Motor neuron (in vitro differentiated cells): ENCODE data around the gene MYRF. TPM values are rescaled to one million over a fixed set of nuclear protein-coding genes. Genes with fewer than 3 reads are reported as not detected.
A peak's percentile ranks its signal among the peaks of the same experiment; 100 is the strongest.

ENCODE experiments used
- ATAC-seq, 8 experiments: fragments of 200-7000 bp; cut with Tn5 transposase; replicated peaks in 6 of 8; 2 replicates each; pipeline ENCODE4 v1.8.0; 2021; ENCODE audit warnings: mild to moderate bottlenecking in 8 of 8, moderate library complexity in 8 of 8
- H3K27ac ChIP-seq, 2 donors: fragments of 250-450 bp; sonication (Bioruptor Pico); 2 replicates each; pipeline ENCODE4 v1.9.0; 2021; ENCODE audit warnings: antibody characterized with exemption in 2 of 2, mild to moderate bottlenecking in 2 of 2, moderate library complexity in 1 of 2
- H3K4me1 ChIP-seq, 2 donors: fragments of 250-450 bp; sonication (Bioruptor Pico); replicated peaks in 1 of 2; 2 replicates each; pipeline ENCODE4 v1.6.1; 2021; ENCODE audit warnings: antibody characterized with exemption in 2 of 2, mild to moderate bottlenecking in 2 of 2, moderate library complexity in 1 of 2
- H3K4me3 ChIP-seq, 5 donors: fragments of 250-450 bp; sonication (Bioruptor Pico); 2 replicates each; pipeline ENCODE4 v1.9.0; 2021; ENCODE audit warnings: antibody characterized with exemption in 5 of 5, mild to moderate bottlenecking in 5 of 5, moderate library complexity in 4 of 5
- WGBS, 10 experiments: fragments of 450-650 bp; shearing (Covaris generic); methylation state at CpG; one replicate each; pipeline ENCODE4 v1.0.0; 2022; 5-methylcytosine and 5-hydroxymethylcytosine counted together
- in situ Hi-C, 9 experiments: fragments of 400-800 bp; cut with MboI; loops; one replicate each; pipeline ENCODE4 v1.15.0; 2021; ENCODE audit warnings: low sequenced_read_pairs in 9 of 9, low pct_unique_long_range_greater_than_20kb in 2 of 9; ENCODE audit not compliant: unreplicated experiment in 9 of 9
- total RNA-seq, 8 experiments: library from RNA; unstranded; fragments of 300-600 nt; gene quantifications; 2 replicates each; pipeline versions ENCODE4 v1.2.3 to v1.2.4, GENCODE V29; 2022

The MYRF gene
- total RNA-seq, 8 experiments from 2014 or later: 0.92 to 4.0 (median 2.3) TPM

DNA sequence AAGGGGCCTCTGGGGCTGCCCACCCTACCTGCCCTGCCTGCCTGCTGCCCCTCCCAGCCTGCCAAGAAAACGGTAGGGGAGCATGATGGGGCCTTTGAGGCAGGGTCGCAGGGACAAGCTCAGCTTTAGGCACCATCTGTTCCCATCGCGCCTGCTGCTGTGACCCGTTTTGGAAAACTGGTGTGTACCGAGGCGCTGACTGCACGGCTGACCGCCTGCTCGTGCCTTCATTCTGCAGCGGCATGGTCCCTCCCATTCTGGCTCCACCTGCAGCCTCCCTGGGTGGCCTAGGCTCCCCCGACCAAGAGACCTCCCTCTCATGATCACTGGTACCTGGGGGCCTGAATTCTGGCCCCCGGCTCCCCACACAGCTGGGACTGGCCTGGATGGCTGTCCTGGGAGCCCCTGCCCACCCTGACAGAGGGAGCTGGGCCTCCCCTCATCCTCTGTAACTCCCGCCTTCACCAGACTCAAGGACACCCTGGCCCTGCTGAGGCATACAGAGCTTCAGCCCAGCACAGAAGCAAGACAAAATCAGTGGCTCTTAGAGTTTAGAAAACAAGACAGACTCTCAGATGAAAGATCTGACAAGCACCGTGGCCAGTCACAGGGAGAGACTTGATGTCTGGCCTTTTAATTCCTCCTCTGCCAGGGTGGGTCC is 6.5 kb upstream of the MYRF start:
- in situ Hi-C loops: loop anchor here in 1 of 9 experiments (25.0 kb wide), 1 partner anchor 284 kb away; no protein-coding TSS in a partner anchor
- ATAC-seq: peak in 3 of 8 experiments; percentile 19 to 28 (median 25)
- WGBS, 10 experiments: 19 to 83% (median 40%) methylated on average over 1 to 6 of the region's 15 CpGs; no CpG with 5 or more reads in 6 of the 10 experiments
- H3K4me3 ChIP-seq: no peak overlapping the region
- H3K4me1 ChIP-seq: peaks cover 38 to 45% of the 10 kb centered on the region in 2 donors
- H3K27ac ChIP-seq: peak overlapping the region in 1 of 2 donors; percentile 71

DNA sequence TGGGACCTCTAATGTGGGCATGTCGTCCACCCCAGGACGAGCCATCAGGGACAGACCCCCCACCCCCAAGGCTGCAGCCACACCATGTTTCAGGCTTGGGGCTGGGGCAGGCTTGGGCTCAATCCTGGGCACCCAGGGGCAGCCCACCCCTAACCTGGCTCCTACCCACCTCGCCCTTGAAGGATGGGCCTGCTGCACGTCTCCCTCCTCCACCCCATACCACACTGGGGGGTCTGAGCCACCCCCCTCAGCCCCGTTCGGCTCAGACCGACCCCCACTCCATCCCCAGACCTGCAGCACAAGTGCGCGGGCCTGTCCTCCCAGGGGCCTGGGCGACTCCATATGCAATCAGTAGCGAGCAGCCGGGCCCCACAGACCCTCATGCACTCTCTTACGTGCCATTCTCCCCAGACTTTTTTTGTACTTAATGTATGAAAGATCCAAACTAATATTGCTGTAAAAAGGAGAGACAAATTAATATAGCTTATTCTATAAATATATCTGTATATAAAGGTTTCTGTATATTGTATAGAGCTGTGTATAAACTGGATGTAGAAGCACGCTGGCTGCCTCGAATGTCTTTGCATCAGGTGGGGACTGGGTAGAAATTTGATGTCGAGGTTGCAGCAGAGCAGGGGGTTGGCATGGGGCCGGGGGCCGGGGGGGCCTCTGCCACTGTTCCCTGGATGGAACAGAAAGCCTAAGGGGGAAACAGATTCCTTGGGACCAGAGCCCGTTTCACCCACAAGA is 5.8 kb upstream of the MYRF start:
- WGBS, 10 experiments: 80 to 84% (median 83%) methylated on average over 1 to 9 of the region's 19 CpGs; no CpG with 5 or more reads in 7 of the 10 experiments
- Histone ChIP-seq H3K4me3 (no peak overlapping the region), H3K27ac (peak overlapping the region in 1 of 2 donors; percentile 71), H3K4me1 (peaks cover 38 to 45% of the 10 kb centered on the region in 2 donors)
- no peak for ATAC-seq
- in situ Hi-C loops: loop anchor here in 1 of 9 experiments (25.0 kb wide), 1 partner anchor 284 kb away; no protein-coding TSS in a partner anchor

DNA sequence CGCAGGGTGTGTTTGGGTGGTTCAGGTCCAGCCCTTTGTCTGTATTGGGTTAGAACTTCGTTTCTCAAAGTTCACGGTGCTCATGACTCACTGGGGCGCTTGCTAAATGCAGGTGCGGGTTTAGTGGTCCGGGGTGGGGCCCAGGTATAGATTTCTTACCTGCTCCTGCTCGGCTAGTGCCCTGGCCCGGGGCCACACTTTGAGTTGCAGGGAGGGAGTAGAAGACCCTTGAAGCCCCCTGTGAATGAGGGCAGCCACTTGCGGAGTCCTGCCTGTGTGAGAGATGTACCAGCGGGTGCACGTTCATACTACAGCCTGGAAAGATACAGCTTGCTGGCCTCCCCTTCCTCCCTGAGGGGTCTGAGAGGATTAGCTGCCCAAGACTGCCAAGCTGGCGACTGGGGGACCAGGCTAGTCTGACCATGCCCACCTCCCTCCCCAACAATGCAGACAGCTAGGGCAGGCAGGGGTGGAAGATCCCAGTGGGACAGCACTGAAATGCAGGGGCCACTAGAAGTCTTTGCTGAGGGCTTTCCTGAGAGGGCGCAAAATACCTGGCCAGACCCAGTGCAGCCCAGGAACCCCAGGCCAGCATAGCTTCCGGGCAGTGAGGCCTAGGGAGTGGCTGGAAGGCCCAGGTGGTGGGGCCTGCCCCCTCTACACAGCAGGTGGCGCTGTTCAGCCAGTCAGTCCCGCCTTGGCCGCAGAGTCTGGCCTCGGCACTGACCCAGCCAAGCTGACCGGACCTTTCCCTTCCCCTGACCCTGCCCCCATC is 5.1 kb upstream of the MYRF start:
- no peak overlapping the region for H3K4me3 ChIP-seq
- peak; percentile 48 to 81 (median 67) for ATAC-seq
- in situ Hi-C loops: loop anchor here in 1 of 9 experiments (25.0 kb wide), 1 partner anchor 285 kb away; no protein-coding TSS in a partner anchor
- no peak overlapping the region for H3K27ac ChIP-seq
- WGBS, 10 experiments: 0 to 100% (median 71%) methylated on average over 1 to 6 of the region's 19 CpGs; no CpG with 5 or more reads in 3 of the 10 experiments
- H3K4me1 ChIP-seq: peaks cover 38 to 45% of the 10 kb centered on the region in 2 donors

DNA sequence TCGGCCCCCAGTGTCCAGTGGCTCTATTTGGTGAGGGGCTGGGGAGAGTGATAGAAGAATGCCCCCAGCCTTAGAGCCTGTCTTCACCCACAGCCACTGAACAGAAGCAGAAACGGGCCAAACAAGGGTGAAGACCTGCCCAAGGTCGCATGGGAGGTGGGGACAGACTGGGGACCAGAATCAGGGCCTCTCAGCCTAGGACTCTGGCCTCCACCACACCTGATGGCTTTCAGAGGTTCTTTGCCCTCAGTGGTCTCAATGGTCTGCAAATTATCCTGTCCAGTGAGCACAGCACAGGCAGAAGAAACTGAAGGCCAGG is 4.5 kb upstream of the MYRF start:
- H3K4me1 ChIP-seq: peaks cover 38 to 47% of the 10 kb centered on the region in 2 donors
- H3K27ac ChIP-seq: no peak overlapping the region
- no peak overlapping the region for H3K4me3 ChIP-seq
- in situ Hi-C loops: loop anchor here in 1 of 9 experiments (25.0 kb wide), 1 partner anchor 286 kb away; no protein-coding TSS in a partner anchor
- WGBS, 10 experiments: 60% methylated on average over 2 of the region's 3 CpGs; no CpG with 5 or more reads in 9 of the 10 experiments
- ATAC-seq: peak in 3 of 8 experiments; percentile 3 to 5 (median 4)

DNA sequence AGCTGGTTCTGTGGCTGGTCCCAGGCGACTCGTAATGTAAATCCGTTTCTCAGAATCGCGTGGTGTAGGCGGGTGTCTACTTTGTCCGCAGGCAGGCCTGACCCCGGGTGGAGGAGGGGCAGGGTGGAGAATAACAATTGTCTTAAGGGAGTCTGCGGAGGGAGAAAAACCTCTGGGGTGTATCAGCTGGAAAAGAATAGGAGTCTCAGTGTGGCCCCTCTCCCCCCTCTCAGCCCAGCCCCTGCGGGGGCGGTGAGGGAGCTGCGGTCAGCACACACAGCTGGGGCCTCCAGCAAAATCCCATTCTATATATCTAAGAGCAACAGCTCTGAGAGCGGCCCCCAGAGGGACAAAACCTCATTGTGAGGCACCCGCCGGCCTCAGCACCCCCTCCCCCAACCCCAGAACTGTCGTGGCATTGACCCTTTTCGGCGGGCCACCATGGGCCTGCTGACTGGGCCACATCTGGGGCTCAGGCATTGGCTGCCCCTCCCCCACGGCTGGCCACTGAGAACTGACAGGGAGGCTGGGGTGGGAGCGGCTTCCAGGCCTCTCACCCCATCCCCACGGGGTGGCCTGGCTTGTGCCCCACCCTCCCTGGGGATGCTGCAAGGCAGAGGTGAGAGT is 2.7 kb upstream of the MYRF start:
- in situ Hi-C loops: loop anchor here in 1 of 9 experiments (25.0 kb wide), 1 partner anchor 287 kb away; no protein-coding TSS in a partner anchor

DNA sequence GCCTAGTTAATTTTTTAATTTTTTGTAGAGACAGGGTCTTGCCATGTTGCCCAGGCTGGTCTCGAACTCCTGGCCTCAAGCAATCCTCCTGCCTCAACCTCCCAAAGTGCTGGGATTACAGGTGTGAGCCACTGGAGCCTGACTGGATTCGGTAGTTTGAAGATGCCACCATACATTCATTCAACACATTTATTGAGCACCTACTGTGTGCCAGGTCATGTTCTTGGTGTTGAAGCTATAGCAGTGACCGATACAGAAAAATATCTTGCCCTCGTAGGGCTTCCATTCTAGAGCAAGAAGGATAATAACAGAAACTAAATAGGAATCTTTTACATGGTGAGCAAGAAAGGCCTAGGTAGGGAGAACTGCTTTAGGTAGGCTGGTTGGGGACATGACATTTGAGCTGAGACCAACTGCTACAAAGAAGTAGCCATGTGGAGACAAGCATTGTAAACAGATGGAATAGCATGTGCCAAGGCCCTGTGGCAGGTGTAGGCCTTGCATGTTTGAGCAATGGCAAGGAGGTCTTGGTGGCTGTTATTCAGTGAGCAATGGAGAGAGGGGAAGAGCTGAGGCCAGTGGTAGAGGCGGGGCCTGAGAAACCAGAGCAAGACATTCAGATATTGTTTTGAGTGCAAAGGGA is 1.7 kb upstream of the MYRF start:
- WGBS, 10 experiments: 89 to 100% (median 97%) methylated on average over 2 to 5 of the region's 5 CpGs; no CpG with 5 or more reads in 3 of the 10 experiments
- in situ Hi-C loops: no loop called here
- ATAC-seq: no peak
- Histone ChIP-seq H3K4me1 (peaks cover 31 to 57% of the 10 kb centered on the region in 2 donors), H3K27ac (peak overlapping the region in 1 of 2 donors; percentile 73), H3K4me3 (no peak overlapping the region)

More for the DNA sequence above, 2.7 kb upstream of the MYRF start:
- peak in 5 of 8 experiments; percentile 20 to 65 (median 58) for ATAC-seq
- 7 to 48% (median 47%) methylated on average over 2 to 8 of the region's 21 CpGs; no CpG with 5 or more reads in 5 of the 10 experiments for WGBS, 10 experiments
- Histone ChIP-seq H3K4me1 (peaks cover 38 to 61% of the 10 kb centered on the region in 2 donors), H3K27ac (peak overlapping the region; percentile 0 to 73), H3K4me3 (no peak overlapping the region)

DNA sequence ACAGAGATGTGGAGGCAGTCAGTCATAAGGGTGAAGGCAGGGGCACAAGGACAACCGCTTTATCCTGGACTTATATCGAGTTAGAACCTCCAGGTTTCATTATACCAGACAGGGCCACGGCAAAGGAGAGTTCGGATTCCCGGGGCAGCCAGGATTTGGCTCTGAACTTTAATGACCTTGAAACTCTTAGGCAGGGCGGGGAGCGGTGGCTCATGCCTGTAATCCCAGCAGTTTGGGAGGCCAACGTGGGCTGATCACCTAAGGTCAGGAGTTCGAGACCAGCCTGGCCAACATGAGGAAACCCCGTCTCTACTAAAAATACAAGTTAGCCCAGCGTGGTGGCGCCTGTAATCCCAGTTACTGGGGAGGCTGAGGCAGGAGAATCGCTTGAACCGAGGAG is 1.1 kb upstream of the MYRF start:
- WGBS, 10 experiments: 73 to 93% (median 83%) methylated on average over 1 to 13 of the region's 14 CpGs; no CpG with 5 or more reads in 3 of the 10 experiments
- in situ Hi-C loops: no loop called here
- H3K27ac ChIP-seq: no peak overlapping the region
- no peak for ATAC-seq
- H3K4me3 ChIP-seq: no peak overlapping the region
- H3K4me1 ChIP-seq: peaks cover 26 to 53% of the 10 kb centered on the region in 2 donors

DNA sequence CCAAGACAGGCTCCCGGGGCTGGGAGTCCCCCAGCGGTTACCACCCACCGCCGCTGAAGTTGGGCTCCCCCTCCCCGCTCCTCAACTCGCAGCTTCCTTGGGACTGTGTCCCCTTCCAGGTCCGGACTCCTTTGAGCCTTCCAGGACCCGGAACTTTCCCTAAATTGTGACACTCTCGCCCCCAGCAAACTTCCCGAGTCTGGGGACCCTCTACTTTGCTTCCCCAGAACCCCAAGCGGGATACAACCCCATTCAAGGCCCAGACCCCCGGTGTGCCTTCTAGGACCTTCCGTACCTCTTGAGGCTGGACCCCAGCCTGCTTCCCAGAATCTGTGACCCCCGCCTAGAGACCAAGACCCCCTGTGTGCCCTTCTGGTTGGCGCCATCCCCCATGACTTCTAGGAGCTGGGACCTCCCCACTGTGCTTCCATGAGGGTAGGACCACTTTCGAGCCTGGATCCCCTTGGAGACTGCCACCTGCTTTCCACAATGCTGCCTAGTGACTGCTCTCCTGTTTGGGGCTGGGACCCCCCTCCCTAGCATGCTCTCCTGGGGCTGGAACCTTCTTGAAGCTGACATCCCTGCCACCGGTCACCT is 587 bp downstream of the MYRF start:
- 0 to 100% (median 38%) methylated on average over 1 to 3 of the region's 17 CpGs; no CpG with 5 or more reads in 6 of the 10 experiments for WGBS, 10 experiments
- peak overlapping the region; percentile 39 to 49 (median 43) for H3K4me3 ChIP-seq
- ATAC-seq: peak in 2 of 8 experiments; percentile 0 to 3
- H3K4me1 ChIP-seq: peaks cover 20 to 52% of the 10 kb centered on the region in 2 donors
- no peak overlapping the region for H3K27ac ChIP-seq
- in situ Hi-C loops: no loop called here

DNA sequence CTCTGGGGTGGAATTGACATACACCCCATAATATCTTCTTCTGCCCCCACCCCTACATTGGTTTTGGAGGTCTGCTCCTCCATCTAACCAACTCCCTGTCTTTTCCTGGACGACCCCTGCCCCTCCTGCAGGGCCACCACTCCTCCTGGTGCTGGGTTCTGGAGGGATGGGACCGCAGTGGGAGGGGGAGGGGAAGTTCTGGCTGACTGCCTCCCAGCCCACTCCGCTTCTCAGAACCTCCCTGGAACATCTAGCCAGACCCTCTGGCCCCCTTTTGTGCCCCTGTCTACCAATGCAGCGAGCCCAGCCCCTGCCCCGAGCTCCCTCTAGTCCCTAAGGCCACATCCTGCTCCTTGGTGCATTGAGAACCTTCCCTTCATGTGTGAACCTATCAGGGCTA is 1.2 kb downstream of the MYRF start:
- ATAC-seq: no peak
- 60 to 100% (median 83%) methylated on average over 1 to 3 of the region's 5 CpGs; no CpG with 5 or more reads in 7 of the 10 experiments for WGBS, 10 experiments
- H3K27ac ChIP-seq: no peak overlapping the region
- in situ Hi-C loops: no loop called here
- H3K4me3 ChIP-seq: no peak overlapping the region
- peaks cover 15 to 45% of the 10 kb centered on the region in 2 donors for H3K4me1 ChIP-seq

DNA sequence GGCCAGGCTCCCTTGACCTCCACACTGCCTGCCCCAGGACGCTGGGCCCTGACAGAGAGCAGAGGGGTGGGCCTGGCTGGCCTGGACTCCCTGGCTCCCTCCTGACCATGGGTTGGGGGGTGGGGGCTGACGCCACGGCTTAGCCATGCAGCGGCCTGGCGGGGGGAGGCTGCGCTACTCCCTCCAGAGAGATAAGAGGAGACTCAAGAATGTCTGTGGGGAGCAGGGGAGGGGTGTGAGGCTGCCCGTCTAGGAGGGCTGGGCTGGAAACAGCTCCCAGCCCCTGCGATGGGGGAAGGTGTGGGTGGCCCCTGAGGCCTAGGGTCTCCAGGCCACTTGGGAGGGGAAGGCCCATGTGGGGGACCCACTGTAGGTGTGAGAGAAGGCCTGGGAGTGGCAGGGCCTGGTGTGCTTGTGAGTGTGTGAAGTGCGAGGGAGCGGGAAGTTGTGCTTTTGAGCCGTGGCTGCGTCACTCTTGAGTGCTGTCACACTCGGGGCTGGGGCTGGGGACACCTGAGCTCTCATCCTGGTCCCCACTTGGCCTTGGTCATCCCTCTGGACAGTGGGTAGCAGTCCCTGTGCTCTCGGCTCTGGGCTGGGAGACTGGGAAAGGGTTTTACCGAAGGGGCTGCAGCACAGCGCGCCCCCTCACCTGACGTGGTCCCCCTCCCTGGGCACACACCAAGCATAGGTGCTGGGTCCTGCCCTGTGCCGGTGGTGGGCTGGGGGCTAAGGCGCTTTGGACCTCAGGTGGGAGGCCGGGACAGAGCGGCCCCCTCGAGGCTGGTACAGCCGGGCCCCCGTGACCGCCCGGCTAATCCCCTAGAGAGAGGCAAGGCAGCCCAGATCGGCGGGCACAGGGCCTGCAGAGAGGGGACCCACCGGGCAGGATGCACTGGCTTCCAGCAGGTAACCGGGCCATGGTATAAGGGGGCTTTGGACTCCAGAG is 2.4 kb downstream of the MYRF start:
- no peak overlapping the region for H3K27ac ChIP-seq
- 50 to 64% methylated on average over 1 to 3 of the region's 31 CpGs; no CpG with 5 or more reads in 8 of the 10 experiments for WGBS, 10 experiments
- H3K4me3 ChIP-seq: no peak overlapping the region
- in situ Hi-C loops: no loop called here
- no peak for ATAC-seq
- H3K4me1 ChIP-seq: peaks cover 4 to 34% of the 10 kb centered on the region in 2 donors

DNA sequence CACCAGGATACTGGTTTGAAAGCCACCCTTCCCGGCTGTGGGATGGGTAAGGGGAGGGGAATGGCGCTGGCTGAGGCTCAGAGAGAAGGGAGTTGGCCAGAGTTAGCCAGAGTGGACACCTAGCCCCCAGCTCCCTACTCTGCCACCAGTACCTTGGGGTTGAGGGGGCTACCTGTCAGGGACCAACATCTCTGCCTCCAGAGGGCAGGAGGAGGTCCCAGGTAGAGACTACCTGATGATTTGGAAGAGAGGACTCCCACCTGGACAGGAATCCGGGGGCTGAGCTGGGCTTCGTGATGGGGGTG is 3.7 kb downstream of the MYRF start:
- in situ Hi-C loops: no loop called here
- WGBS, 10 experiments: 70% methylated on average over 2 of the region's 4 CpGs; no CpG with 5 or more reads in 9 of the 10 experiments
- Histone ChIP-seq H3K27ac (no peak overlapping the region), H3K4me1 (peaks cover 0 to 32% of the 10 kb centered on the region in 2 donors), H3K4me3 (no peak overlapping the region)
- no peak for ATAC-seq
